ENCODE data around the gene TES.
"Not testable (repeated sequence)": the region's sequence is repeated elsewhere in the genome, so short reads cannot be mapped to it uniquely, and the experiment has no call there.

TES gene

GRCh38 chr7:116292381-116292780 is 82.0 kb downstream of the TES start:
- DNase-seq: no peak

GRCh38 chr7:116293139-116293538 is 82.8 kb downstream of the TES start:
- no peak for DNase-seq

GRCh38 chr7:116293633-116294032 is 83.3 kb downstream of the TES start:
- DNase-seq: no peak

- not testable (repeated sequence) for DNase-seq
Measured at GRCh38 chr7:116295903-116296302, 85.6 kb downstream of the TES start.

- no peak for DNase-seq
Measured at GRCh38 chr7:116298055-116298454, 87.7 kb downstream of the TES start.

- DNase-seq: no peak
Measured at GRCh38 chr7:116298576-116298975, 88.2 kb downstream of the TES start.

GRCh38 chr7:116305485-116306408 is 95.4 kb downstream of the TES start:
- no peak for DNase-seq

GRCh38 chr7:116306409-116307048 is 96.2 kb downstream of the TES start:
- no peak for DNase-seq

- no peak for DNase-seq
Measured at GRCh38 chr7:116307253-116307652, 96.9 kb downstream of the TES start.

Measured in NCI-H510A treated with DMSO at 0.1 percent for 48 hours (cell line).